B cell (primary cell): ENCODE data around the gene PDZD2. TPM values are rescaled to one million over a fixed set of nuclear protein-coding genes. Genes with fewer than 3 reads are reported as not detected.

Experiments used
- ATAC-seq: fragments of 200-7000 bp; cut with Tn5 transposase; one replicate; pipeline ENCODE4 v1.10.0; 2021; ENCODE audit warnings: low read depth, mild to moderate bottlenecking, moderate number of reproducible peaks, moderate library complexity
- CTCF ChIA-PET: fragments of 350-600 bp; sonication (Branson Sonifier 250); formaldehyde crosslinking; loops from one replicate; lab custom pipeline; 2021; ENCODE audit warnings: antibody characterized with exemption, inconsistent platforms; lab: Charles Lee
- POLR2A ChIA-PET: fragments of 350-600 bp; sonication (Branson Sonifier 250); formaldehyde crosslinking; loops from one replicate; lab custom pipeline; 2021; ENCODE audit warnings: antibody characterized with exemption; lab: Charles Lee
- DNase-seq: peaks from one replicate; pipeline ENCODE4 v3.0.0; 2013
- H2AFZ ChIP-seq: 2 replicates; pipeline ENCODE4 v1.6.1; 2012; ENCODE audit warnings: mild to moderate bottlenecking, low read depth, low read length; ENCODE audit not compliant: insufficient read depth, poor library complexity, severe bottlenecking
- H3K27ac ChIP-seq, 2 donors: 1 replicate in 1 of 2; 2 replicates in 1 of 2; pipeline ENCODE4 v1.5.1; 2012 to 2013; ENCODE audit warnings: low read length in 2 of 2, mild to moderate bottlenecking in 2 of 2, moderate library complexity in 1 of 2
- H3K27me3 ChIP-seq, 4 experiments: fragments of 200-600 bp in 1 of 4; sonication (generic) in 1 of 4; replicated peaks in 1 of 4; 1 replicate in 2 of 4; 2 replicates in 2 of 4; pipeline versions ENCODE4 v1.6.1 to v1.7.0; 2013 to 2016; ENCODE audit warnings: low read length in 3 of 4, mild to moderate bottlenecking in 2 of 4, mixed read lengths in 1 of 4, moderate library complexity in 1 of 4; ENCODE audit not compliant: insufficient read depth in 4 of 4, control insufficient read depth in 3 of 4; ENCODE audit errors: control extremely low read depth in 1 of 4
- H3K36me3 ChIP-seq, 2 experiments: replicated peaks in 1 of 2; 1 replicate in 1 of 2; 2 replicates in 1 of 2; pipeline versions ENCODE4 v1.6.1 to v1.7.1; 2013; ENCODE audit warnings: low read length in 1 of 2; ENCODE audit not compliant: insufficient read depth in 2 of 2, control insufficient read depth in 1 of 2; ENCODE audit errors: control extremely low read depth in 1 of 2, extremely low read depth in 1 of 2
- H3K4me1 ChIP-seq, 2 donors: fragments of 200-600 bp in 1 of 2; sonication (generic) in 1 of 2; 1 replicate in 1 of 2; 2 replicates in 1 of 2; pipeline versions ENCODE4 v1.5.1 to v1.6.1; 2013 to 2017; ENCODE audit warnings: low read length in 2 of 2; ENCODE audit not compliant: control insufficient read depth in 2 of 2, insufficient read depth in 2 of 2
- H3K4me2 ChIP-seq: replicated peaks from 2 replicates; pipeline ENCODE3; 2012; ENCODE audit warnings: mild to moderate bottlenecking, low read depth, low read length; ENCODE audit not compliant: poor library complexity, severe bottlenecking
- H3K4me3 ChIP-seq, 5 experiments: fragments of 200-600 bp in 1 of 5; sonication (generic) in 1 of 5; 1 replicate in 3 of 5; 2 replicates in 2 of 5; pipeline versions ENCODE4 v1.5.1 to v1.7.0; 2011 to 2016; ENCODE audit warnings: low read length in 4 of 5, mild to moderate bottlenecking in 4 of 5, low read depth in 2 of 5, control low read depth in 1 of 5, moderate library complexity in 1 of 5; ENCODE audit not compliant: insufficient read depth in 1 of 5; ENCODE audit errors: control extremely low read depth in 1 of 5, extremely low read depth in 1 of 5
- H3K79me2 ChIP-seq: fragments of 200-600 bp; sonication (generic); one replicate; pipeline ENCODE4 v1.6.0; 2016; ENCODE audit warnings: low read length; ENCODE audit not compliant: control insufficient read depth, insufficient read depth
- H3K9ac ChIP-seq: fragments of 200-600 bp; sonication (generic); 2 replicates; pipeline ENCODE4 v1.6.1; 2017; ENCODE audit warnings: mild to moderate bottlenecking, low read length, moderate library complexity
- H3K9me3 ChIP-seq, 3 donors: one replicate each; pipeline versions ENCODE4 v1.6.1 to v1.7.1; 2013; ENCODE audit warnings: low read length in 2 of 3; ENCODE audit not compliant: control insufficient read depth in 2 of 3, insufficient read depth in 1 of 3; ENCODE audit errors: control extremely low read depth in 1 of 3
- H4K20me1 ChIP-seq: 2 replicates; pipeline ENCODE4 v1.6.0; 2012; ENCODE audit warnings: mild to moderate bottlenecking, low read length; ENCODE audit not compliant: insufficient read depth, control insufficient read depth, poor library complexity, severe bottlenecking
- H3K27ac Mint-ChIP-seq: one replicate; pipeline ENCODE4 v1.8.0; 2021; ENCODE audit warnings: mixed read lengths
- H3K27me3 Mint-ChIP-seq: one replicate; pipeline ENCODE4 v1.8.0; 2021; ENCODE audit warnings: mixed read lengths
- H3K4me1 Mint-ChIP-seq: one replicate; pipeline ENCODE4 v1.8.0; 2021; ENCODE audit warnings: mixed read lengths
- H3K4me3 Mint-ChIP-seq: one replicate; pipeline ENCODE4 v1.8.0; 2021; ENCODE audit warnings: mixed read lengths
- H3K9me3 Mint-ChIP-seq: one replicate; pipeline ENCODE4 v1.8.0; 2022; ENCODE audit warnings: mixed read lengths; ENCODE audit not compliant: insufficient read depth
- EZH2 ChIP-seq: IDR thresholded peaks from 2 replicates; pipeline ENCODE4 v1.6.1; 2012; ENCODE audit warnings: borderline replicate concordance, low read depth, mild to moderate bottlenecking, moderate library complexity, low read length; ENCODE audit not compliant: insufficient read depth, poor library complexity, severe bottlenecking
- WGBS: methylation state at CpG from one replicate; pipeline ENCODE4 v1.1.5; 2013; ENCODE audit warnings: missing lambda C conversion rate; ENCODE audit not compliant: insufficient coverage; 5-methylcytosine and 5-hydroxymethylcytosine counted together
- intact Hi-C: fragments of 100-400 bp; cut with micrococcal nuclease; formaldehyde crosslinking; loops from one replicate; pipeline ENCODE4 v1.10.0; 2022
- polyA plus RNA-seq: library from polyadenylated mRNA; depleted of rRNA; stranded (reverse); fragments of >200 nt; gene quantifications from 2 replicates; pipeline ENCODE4 v1.2.3, GENCODE V29; 2012
- small RNA-seq: library from RNA; depleted of rRNA; stranded (forward); fragments of <200 nt; gene quantifications from one replicate; pipeline ENCODE3, GENCODE V24; 2012; ENCODE audit warnings: low replicate concordance, low read depth; ENCODE audit not compliant: insufficient read length
- total RNA-seq, 2 donors: library from RNA; stranded (reverse); fragments of 120-200 nt in 1 of 2; gene quantifications; 1 replicate in 1 of 2; 2 replicates in 1 of 2; pipeline versions ENCODE4 v1.2.3 to v1.2.4, GENCODE V29; 2013 to 2022
- TF ChIP-seq, protein P1 (sequence below): fragments of 200-600 bp; IDR thresholded peaks from one replicate; pipeline ENCODE4 v1.8.0; 2022; ENCODE audit warnings: antibody characterized with exemption, mild to moderate bottlenecking

Gene PDZD2
- total and polyA plus RNA-seq, 2 donors (not counting 1 experiment from before 2014, with no cell fraction given): not detected

DNA sequence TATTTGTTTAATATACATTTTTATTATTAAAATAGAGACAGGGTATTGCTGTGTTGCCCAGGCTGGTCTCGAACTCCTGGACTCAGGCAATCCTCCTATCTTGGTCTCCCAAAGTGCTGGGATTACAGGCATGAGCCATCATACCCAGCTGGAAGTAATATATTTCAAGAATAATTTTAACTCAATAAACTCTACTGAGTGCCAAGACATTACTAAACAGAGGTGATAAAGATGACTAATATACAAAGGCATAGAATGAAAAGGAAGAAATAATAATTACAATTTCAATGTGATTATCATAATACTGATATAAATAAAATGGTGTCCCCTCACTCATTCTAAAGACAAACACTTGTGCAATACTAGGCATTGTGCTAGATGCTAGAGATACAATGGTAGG, 521.3 kb downstream of the PDZD2 start:
- no peak for ATAC-seq
- no CpG with 5 or more reads among the region's 1 CpG for WGBS
- Histone ChIP-seq H2AFZ (no peak overlapping the region), H3K27me3 (no peaks in the 10 kb centered on the region), H3K79me2 (peaks cover 93% of the 10 kb centered on the region), H3K27ac (no peak overlapping the region), H3K4me2 (no peak overlapping the region), H3K9me3 (no peaks in the 10 kb centered on the region), H3K36me3 (peaks cover 4% of the 10 kb centered on the region in 2 experiments), H3K4me3 (no peak overlapping the region), H4K20me1 (peaks cover 60% of the 10 kb centered on the region), H3K4me1 (peaks cover 15 to 16% of the 10 kb centered on the region in 2 donors), H3K9ac (no peak overlapping the region)
- intact Hi-C loops: no loop called here
- ChIA-PET CTCF (no interaction called here), POLR2A (no interaction called here)
- no peak overlapping the region for H3K4me3 Mint-ChIP-seq
- H3K27me3 Mint-ChIP-seq: no peaks in the 10 kb centered on the region
- TF ChIP-seq, protein P1, sequence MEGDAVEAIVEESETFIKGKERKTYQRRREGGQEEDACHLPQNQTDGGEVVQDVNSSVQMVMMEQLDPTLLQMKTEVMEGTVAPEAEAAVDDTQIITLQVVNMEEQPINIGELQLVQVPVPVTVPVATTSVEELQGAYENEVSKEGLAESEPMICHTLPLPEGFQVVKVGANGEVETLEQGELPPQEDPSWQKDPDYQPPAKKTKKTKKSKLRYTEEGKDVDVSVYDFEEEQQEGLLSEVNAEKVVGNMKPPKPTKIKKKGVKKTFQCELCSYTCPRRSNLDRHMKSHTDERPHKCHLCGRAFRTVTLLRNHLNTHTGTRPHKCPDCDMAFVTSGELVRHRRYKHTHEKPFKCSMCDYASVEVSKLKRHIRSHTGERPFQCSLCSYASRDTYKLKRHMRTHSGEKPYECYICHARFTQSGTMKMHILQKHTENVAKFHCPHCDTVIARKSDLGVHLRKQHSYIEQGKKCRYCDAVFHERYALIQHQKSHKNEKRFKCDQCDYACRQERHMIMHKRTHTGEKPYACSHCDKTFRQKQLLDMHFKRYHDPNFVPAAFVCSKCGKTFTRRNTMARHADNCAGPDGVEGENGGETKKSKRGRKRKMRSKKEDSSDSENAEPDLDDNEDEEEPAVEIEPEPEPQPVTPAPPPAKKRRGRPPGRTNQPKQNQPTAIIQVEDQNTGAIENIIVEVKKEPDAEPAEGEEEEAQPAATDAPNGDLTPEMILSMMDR: no peak
- no peak for TF ChIP-seq EZH2
- no peak for DNase-seq
- H3K4me1 Mint-ChIP-seq: peaks cover 32% of the 10 kb centered on the region
- no peak overlapping the region for H3K27ac Mint-ChIP-seq
- no peaks in the 10 kb centered on the region for H3K9me3 Mint-ChIP-seq

Small RNA genes lying within 50 kb of the gene (small RNA-seq; reads per million reads assigned to genes)
- not detected for gene AC025458.1
- not detected for gene MIR4279
- gene RF00019: not detected
- gene RNU6-358P: not detected
- gene RNU6-363P: not detected
- not detected for gene RNU6-760P

Other genes with a start within 250 kb of the PDZD2 start
- 62.4 and 65.4 TPM in 2 replicates for gene DROSHA, start 107.0 kb upstream of the PDZD2 start, total RNA-seq
- 27.1 and 31.2 TPM in 2 replicates for gene DROSHA, start 107.0 kb upstream of the PDZD2 start, polyA plus RNA-seq
- 28.2 and 28.9 TPM in 2 replicates for gene C5orf22, start 106.8 kb upstream of the PDZD2 start, total RNA-seq
- 4.4 and 7.5 TPM in 2 replicates for gene C5orf22, start 106.8 kb upstream of the PDZD2 start, polyA plus RNA-seq